Activated CD4-positive, alpha-beta T cell treated with anti-CD3 and anti-CD28 coated beads, Interleukin-2, amount 10 ng/mL, durations not matched to agents 24 days and 14 days (primary cell): Measurements from ENCODE around the gene PPP2R5A. TPM values are rescaled to one million over a fixed set of nuclear protein-coding genes. Genes with fewer than 3 reads are reported as not detected.
"Not testable (repeated sequence)": the region's sequence is repeated elsewhere in the genome, so short reads cannot be mapped to it uniquely, and the experiment has no call there.

Experiments
- DNase-seq: peaks from one replicate; pipeline ENCODE4 v3.0.0; 2022
- H3K27ac Mint-ChIP-seq: one replicate; pipeline ENCODE4 v1.8.0; 2022; ENCODE audit warnings: mild to moderate bottlenecking, mixed read lengths
- H3K27me3 Mint-ChIP-seq: one replicate; pipeline ENCODE4 v1.8.0; 2022; ENCODE audit warnings: mixed read lengths
- H3K36me3 Mint-ChIP-seq: one replicate; pipeline ENCODE4 v1.8.0; 2022; ENCODE audit warnings: low read depth, mild to moderate bottlenecking, mixed read lengths
- H3K4me1 Mint-ChIP-seq: one replicate; pipeline ENCODE4 v1.8.0; 2021; ENCODE audit warnings: mixed read lengths
- H3K4me3 Mint-ChIP-seq: one replicate; pipeline ENCODE4 v1.8.0; 2022; ENCODE audit warnings: mild to moderate bottlenecking, moderate library complexity, mixed read lengths
- H3K9me3 Mint-ChIP-seq: one replicate; pipeline ENCODE4 v1.8.0; 2021; ENCODE audit warnings: mixed read lengths
- intact Hi-C: fragments of 100-400 bp; cut with micrococcal nuclease; formaldehyde crosslinking; loops from one replicate; pipeline ENCODE4 v1.15.1; 2023
- total RNA-seq: library from RNA; stranded (reverse); gene quantifications from 2 replicates; pipeline ENCODE4 v1.2.3, GENCODE V29; 2022

PPP2R5A gene
- total RNA-seq, 1 donor from 2014 or later: 44.4 TPM

DNA sequence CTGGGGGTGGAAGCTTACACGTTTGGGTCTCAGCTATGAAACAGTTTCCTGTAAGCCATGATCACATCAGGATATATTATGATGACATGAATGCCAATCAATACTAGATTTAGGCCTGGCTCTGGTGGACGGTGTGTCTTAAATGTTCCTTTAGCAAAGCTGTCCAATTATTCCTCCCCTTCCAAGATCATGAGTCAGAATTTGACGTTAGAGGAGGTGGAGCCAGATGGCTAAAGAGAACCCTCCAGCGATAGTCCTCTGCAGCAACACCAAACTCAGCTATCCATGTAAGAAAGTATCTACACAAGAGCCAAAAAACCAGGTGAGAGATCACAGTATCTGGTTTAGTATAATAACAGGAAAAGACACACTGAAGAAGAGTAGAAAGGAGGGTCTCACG, 81.7 kb downstream of the PPP2R5A start:
- Mint-ChIP-seq H3K27ac (no peak overlapping the region), H3K4me1 (no peaks in the 10 kb centered on the region)
- intact Hi-C loops: no loop called here

GRCh38 chr1:212367474-212368072, 82.4 kb downstream of the PPP2R5A start:
- DNase-seq: no peak
- Mint-ChIP-seq H3K4me3 (no peak overlapping the region), H3K36me3 (peaks cover 56% of the 10 kb centered on the region), H3K4me1 (no peaks in the 10 kb centered on the region), H3K27me3 (no peaks in the 10 kb centered on the region), H3K9me3 (no peaks in the 10 kb centered on the region), H3K27ac (no peak overlapping the region)
- intact Hi-C loops: loop anchor here (1.0 to 2.0 kb wide), 5 partner anchors 89 to 687 kb away; no protein-coding TSS in a partner anchor

More for the DNA sequence above, 81.7 kb downstream of the PPP2R5A start:
- Mint-ChIP-seq H3K27me3 (no peaks in the 10 kb centered on the region), H3K9me3 (no peaks in the 10 kb centered on the region), H3K4me3 (no peak overlapping the region), H3K36me3 (peaks cover 53% of the 10 kb centered on the region)
- DNase-seq: no peak

DNA sequence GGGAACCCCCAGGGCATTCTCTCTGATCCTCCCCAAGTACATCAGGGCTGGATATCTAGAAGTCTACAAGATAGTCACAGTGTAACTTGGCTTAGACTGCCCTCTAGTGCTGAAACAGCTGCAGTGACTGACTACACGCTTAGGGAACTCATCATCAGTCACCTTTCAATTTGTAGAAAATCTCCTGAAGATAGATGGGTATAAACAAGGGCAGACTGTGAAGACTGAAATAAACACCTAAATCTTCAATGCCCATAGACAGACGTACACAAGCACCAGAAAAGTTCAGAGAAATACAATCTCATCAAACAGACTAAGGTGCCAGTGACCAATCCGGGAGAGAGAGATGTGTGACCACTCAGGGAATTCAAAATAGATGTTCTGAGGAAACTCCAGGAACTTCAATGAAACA, 82.9 kb downstream of the PPP2R5A start:
- Mint-ChIP-seq H3K27ac (no peak overlapping the region), H3K4me3 (no peak overlapping the region), H3K36me3 (peaks cover 60% of the 10 kb centered on the region), H3K27me3 (no peaks in the 10 kb centered on the region), H3K9me3 (no peaks in the 10 kb centered on the region), H3K4me1 (no peaks in the 10 kb centered on the region)
- intact Hi-C loops: loop anchor here (1.0 to 2.0 kb wide), 5 partner anchors 88 to 687 kb away; no protein-coding TSS in a partner anchor
- peak; percentile 88 for DNase-seq

GRCh38 chr1:212375986-212376385, 90.8 kb downstream of the PPP2R5A start:
- no peak overlapping the region for H3K4me3 Mint-ChIP-seq
- H3K36me3 Mint-ChIP-seq: peaks cover 60% of the 10 kb centered on the region
- H3K27me3 Mint-ChIP-seq: no peaks in the 10 kb centered on the region
- no peaks in the 10 kb centered on the region for H3K4me1 Mint-ChIP-seq
- DNase-seq: no peak
- intact Hi-C loops: no loop called here
- H3K27ac Mint-ChIP-seq: no peak overlapping the region
- H3K9me3 Mint-ChIP-seq: no peaks in the 10 kb centered on the region

DNA sequence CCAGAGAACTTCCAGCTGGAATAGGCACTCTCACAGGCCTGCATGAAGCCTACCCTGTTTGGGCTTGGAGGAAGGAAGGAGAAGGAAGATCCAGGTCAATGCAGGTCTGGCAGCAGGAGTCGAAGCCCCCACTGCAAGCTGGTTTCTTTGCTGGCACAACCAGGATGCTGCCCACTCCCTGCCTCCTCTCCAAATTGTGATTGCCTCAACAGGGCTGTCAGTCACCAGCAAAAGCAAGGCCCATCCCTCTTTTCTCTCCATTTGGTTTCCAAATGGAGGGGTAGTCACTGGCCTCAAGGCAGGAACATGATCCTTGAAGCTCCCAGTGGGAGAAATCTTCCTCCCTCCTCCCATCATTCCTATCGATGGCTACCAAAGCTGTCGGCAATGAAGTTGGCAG, 92.4 kb downstream of the PPP2R5A start:
- Mint-ChIP-seq H3K27ac (no peak overlapping the region), H3K4me3 (no peak overlapping the region), H3K27me3 (no peaks in the 10 kb centered on the region), H3K4me1 (no peaks in the 10 kb centered on the region), H3K36me3 (peaks cover 48% of the 10 kb centered on the region), H3K9me3 (no peaks in the 10 kb centered on the region)
- DNase-seq: no peak
- intact Hi-C loops: no loop called here

DNA sequence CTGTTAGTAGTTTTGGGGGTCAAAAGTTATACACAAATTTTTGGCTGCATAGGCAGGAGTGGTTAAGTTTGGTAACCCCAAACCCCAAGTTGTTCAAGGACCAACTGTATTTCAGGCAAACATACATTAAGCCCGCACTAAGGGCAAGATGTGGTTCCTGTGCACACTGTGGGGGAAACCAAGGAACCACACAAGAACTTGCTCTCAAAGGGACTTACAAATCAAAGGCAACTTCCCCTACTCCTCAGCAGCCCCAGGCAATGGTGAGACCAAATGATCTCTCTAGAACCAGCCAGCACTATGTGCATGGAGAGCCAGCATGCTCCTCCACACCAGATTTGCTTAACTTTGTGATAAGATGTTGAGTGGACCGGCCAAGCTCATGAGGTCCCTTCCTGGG, 94.2 kb downstream of the PPP2R5A start:
- intact Hi-C loops: no loop called here
- peaks cover 45% of the 10 kb centered on the region for H3K36me3 Mint-ChIP-seq
- no peak for DNase-seq
- no peak overlapping the region for H3K4me3 Mint-ChIP-seq
- no peaks in the 10 kb centered on the region for H3K9me3 Mint-ChIP-seq
- H3K27ac Mint-ChIP-seq: no peak overlapping the region
- no peaks in the 10 kb centered on the region for H3K27me3 Mint-ChIP-seq
- H3K4me1 Mint-ChIP-seq: no peaks in the 10 kb centered on the region

- no peak for DNase-seq
- H3K9me3 Mint-ChIP-seq: no peaks in the 10 kb centered on the region
- intact Hi-C loops: no loop called here
- peaks cover 48% of the 10 kb centered on the region for H3K36me3 Mint-ChIP-seq
- H3K27ac Mint-ChIP-seq: no peak overlapping the region
- H3K4me3 Mint-ChIP-seq: no peak overlapping the region
- H3K27me3 Mint-ChIP-seq: no peaks in the 10 kb centered on the region
- peaks cover 3% of the 10 kb centered on the region for H3K4me1 Mint-ChIP-seq
These were observed 96.3 kb downstream of the PPP2R5A start for GRCh38 chr1:212381397-212382035.

DNA sequence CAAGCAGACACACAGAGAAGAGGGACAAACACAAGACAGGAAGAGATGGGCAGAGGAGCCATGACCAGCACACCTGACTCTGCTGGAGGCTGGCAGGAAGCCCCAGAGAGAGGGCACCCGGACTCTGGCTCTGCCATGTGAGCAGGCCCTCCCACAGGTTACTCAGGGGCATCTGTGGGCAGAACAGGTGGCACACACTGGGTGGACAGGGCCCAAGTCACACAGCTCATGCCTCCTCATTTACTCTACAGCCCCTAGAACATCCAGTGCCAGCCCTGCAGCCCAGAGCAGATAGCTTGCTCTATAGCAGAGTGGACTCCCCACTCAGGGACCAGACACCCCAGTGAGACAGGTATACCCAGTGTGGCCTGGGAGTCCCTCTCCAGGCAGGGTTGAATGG, 100.8 kb downstream of the PPP2R5A start:
- Mint-ChIP-seq H3K27ac (peak overlapping the region; percentile 66), H3K9me3 (peaks cover 7% of the 10 kb centered on the region), H3K4me3 (no peak overlapping the region), H3K36me3 (peaks cover 60% of the 10 kb centered on the region), H3K27me3 (no peaks in the 10 kb centered on the region), H3K4me1 (peaks cover 3% of the 10 kb centered on the region)
- intact Hi-C loops: no loop called here
- no peak for DNase-seq

DNA sequence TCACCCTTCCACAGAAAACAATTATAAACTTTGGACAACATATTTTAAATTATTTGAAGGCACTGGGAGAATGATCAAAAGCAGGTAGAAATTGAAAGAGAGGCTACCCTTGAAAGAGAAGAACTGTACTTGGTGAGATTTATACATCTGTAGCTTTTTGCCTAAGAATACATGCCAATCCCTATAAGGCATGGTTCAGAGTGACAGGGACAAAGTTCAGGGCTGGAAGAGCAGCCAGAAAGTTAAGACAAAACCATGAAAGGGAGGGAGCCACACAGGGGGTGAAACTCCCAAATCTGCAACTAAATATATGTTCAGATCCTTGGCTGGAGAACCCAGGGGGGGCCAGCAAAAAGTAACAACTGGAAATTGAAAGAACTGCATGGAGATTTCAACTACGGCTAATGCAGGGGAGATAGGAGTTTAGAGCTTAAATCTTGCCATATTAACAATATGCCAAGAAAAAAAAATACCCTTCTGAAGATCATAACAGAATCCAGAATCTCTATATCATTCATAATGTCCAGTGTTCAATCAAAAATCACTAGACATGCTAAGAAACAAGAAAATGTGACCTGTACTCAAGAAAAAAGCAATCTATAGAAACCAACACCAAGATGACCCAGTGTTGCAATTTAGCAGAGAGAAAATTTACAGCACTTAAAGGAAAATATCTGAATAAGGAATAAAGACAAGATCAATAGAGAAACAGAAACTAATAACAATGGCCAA, 103.9 kb downstream of the PPP2R5A start:
- H3K4me3 Mint-ChIP-seq: no peak overlapping the region
- H3K27ac Mint-ChIP-seq: peak overlapping the region; percentile 3
- peaks cover 19% of the 10 kb centered on the region for H3K9me3 Mint-ChIP-seq
- H3K4me1 Mint-ChIP-seq: peaks cover 7% of the 10 kb centered on the region
- H3K36me3 Mint-ChIP-seq: peaks cover 67% of the 10 kb centered on the region
- intact Hi-C loops: no loop called here
- no peaks in the 10 kb centered on the region for H3K27me3 Mint-ChIP-seq
- no peak for DNase-seq

GRCh38 chr1:212395678-212396437, 110.6 kb downstream of the PPP2R5A start:
- H3K4me3 Mint-ChIP-seq, H3K27ac Mint-ChIP-seq, intact Hi-C loops, H3K27me3 Mint-ChIP-seq, H3K4me1 Mint-ChIP-seq, DNase-seq: not testable (repeated sequence)
- peaks cover 64% of the 10 kb centered on the region for H3K36me3 Mint-ChIP-seq
- peaks cover 15% of the 10 kb centered on the region for H3K9me3 Mint-ChIP-seq

DNA sequence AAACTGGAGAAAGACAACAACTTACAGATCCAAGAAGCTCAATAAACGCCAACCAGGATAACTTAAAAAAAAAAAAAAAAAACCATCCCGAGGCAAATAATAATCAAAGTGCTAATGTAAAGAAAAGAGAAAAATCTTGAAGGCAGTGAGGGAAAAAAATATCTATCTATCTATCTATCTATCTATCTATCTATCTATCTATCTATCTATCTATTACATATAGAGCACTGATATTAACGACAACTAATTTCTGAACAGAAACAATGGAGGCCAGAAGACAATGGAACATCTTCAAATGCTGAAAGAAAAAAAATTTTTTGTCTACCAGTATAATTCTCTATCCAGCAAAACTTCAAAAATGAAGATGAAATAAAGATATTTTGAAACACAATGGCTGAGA, 111.4 kb downstream of the PPP2R5A start:
- Mint-ChIP-seq H3K27me3 (no peaks in the 10 kb centered on the region), H3K4me3 (no peak overlapping the region), H3K27ac (no peak overlapping the region), H3K9me3 (peaks cover 12% of the 10 kb centered on the region), H3K4me1 (peaks cover 4% of the 10 kb centered on the region), H3K36me3 (peaks cover 56% of the 10 kb centered on the region)
- DNase-seq: no peak
- intact Hi-C loops: no loop called here

DNA sequence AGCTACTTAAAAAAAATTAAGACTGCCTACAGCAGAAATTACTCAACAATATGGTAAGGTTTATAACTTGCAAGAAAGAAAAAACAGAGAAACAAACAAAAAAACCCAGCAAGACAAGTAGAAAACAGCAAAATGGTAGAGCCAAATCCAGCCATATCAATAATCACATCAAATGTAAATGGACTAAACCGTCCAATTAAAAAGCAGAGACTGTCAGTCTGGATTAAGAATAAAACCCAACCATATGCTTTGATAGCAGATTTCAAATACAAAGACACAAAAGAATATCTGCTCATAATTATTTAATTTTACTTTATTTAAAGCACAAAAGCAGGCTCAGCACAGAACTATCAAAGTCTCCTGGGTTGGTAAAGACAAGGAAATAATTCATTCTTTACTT, 112.0 kb downstream of the PPP2R5A start:
- DNase-seq: no peak
- Mint-ChIP-seq H3K27me3 (no peaks in the 10 kb centered on the region), H3K36me3 (peaks cover 56% of the 10 kb centered on the region), H3K4me3 (no peak overlapping the region), H3K27ac (no peak overlapping the region), H3K9me3 (peaks cover 10% of the 10 kb centered on the region), H3K4me1 (peaks cover 4% of the 10 kb centered on the region)
- intact Hi-C loops: no loop called here

GRCh38 chr1:212401042-212401441, 115.8 kb downstream of the PPP2R5A start:
- peaks cover 60% of the 10 kb centered on the region for H3K36me3 Mint-ChIP-seq
- no peak overlapping the region for H3K4me3 Mint-ChIP-seq
- H3K27ac Mint-ChIP-seq: no peak overlapping the region
- intact Hi-C loops: no loop called here
- H3K9me3 Mint-ChIP-seq: no peaks in the 10 kb centered on the region
- DNase-seq: no peak
- H3K27me3 Mint-ChIP-seq: no peaks in the 10 kb centered on the region
- H3K4me1 Mint-ChIP-seq: peaks cover 8% of the 10 kb centered on the region
